Measurements from ENCODE around the gene APLN. TPM values are rescaled to one million over a fixed set of nuclear protein-coding genes. Genes with fewer than 3 reads are reported as not detected.
A peak's percentile ranks its signal among the peaks of the same experiment; 100 is the strongest.

Gene APLN
- total RNA-seq, 1 donor from 2014 or later = 1,492 TPM

DNA sequence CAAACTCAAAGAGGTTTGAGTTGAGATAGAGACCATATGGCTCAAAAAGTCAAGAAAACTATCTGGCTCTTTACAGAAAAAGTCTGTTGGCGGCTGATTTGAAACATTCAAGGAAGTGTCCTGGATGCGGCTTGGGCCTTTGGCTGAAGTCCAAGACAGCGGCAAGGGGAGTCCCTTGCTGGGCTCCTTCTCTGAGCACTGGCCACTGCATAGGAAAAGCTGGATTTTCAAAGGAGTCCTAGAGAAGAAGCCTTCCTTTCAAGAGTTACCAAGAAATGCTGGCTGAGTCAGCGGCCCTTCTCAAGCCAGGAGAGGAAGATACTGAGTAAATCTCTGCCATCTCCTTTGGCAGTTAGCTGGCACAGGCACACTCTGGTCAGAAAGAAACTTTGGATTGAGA lies 12.1 kb downstream of the APLN start:
- no peak for DNase-seq (ENCODE audit: extremely low read depth, low read depth, low spot score)

DNA sequence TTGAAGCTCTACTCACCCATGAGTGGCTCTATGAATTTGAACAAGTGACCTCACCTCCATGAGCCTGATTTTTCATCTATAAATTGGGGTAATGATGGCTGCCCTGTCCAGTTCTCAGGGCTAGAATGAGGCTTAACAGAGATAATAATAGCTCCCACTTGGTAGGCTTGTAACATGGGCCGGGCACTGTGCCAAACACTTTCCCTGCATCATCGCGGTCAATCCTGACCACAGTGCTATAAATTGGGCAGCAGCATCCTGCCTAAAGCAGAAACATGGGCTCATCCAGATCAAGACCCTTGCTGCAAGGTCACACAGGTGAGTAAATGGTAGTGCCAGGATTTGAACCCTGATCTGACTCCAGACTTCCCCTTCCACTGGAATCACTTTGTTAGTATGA lies 12.8 kb downstream of the APLN start:
- no peak for DNase-seq (ENCODE audit: extremely low read depth, low read depth, low spot score)

DNA sequence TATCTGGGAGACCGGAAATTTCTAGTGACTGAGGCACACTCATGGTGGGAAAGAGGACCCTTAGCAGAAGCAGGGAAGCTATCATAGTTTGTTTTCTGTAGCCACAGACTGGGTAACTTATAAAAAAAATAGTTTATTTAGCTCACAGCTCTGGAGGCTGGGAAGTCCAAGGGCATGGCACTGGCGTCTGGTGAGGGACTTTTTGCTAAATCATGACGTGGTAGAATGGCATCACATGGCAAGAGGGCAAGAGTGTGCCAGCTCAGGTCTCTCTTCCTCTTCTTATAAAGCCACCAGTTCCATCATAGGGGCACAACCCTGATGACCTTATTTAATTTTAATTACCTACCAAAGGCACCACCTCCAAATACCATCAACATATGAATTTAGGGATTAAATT lies 13.3 kb downstream of the APLN start:
- no peak for DNase-seq (ENCODE audit: extremely low read depth, low read depth, low spot score)

DNA sequence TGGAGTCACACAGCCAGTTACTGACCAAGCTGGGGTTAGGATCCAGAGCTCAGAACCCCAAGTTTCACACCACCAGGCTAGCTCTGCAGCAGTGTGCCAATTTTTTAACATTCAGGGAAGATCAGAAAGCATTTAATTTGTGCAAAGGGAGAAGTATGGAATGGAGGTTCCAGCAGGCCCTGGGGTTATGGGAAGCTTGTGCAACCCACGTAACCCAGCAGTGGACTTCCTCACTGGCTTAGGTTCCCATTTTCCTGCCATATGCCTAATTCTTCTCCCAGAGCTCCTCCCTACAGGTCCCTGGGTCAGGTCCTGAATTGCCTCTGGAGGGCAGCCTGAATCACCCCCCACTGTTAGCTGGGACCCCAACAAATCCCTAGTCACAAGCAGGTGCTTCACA lies 14.0 kb downstream of the APLN start:
- DNase-seq (ENCODE audit: extremely low read depth, low read depth, low spot score) = no peak

DNA sequence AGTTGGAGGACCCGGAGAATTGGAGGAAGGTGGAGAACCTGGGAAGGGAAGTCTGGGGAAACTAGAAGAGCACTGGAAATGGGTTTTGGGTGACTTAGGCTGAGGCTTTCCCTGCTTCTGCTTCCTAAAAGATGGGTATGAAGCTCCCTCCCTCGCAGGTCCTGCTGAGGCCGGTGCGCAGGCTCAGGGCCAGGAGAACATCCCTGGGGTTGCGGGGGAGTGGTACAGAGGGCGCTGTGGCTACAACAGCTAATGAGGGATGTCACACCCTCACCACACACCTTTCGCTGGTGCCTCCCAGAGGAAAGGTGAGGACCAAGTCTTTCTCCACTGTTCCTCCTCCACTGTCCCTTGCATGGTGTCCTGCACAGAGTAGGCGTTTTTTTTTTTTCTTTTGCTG lies 15.8 kb downstream of the APLN start:
- DNase-seq (ENCODE audit: extremely low read depth, low read depth, low spot score) = no peak

DNA sequence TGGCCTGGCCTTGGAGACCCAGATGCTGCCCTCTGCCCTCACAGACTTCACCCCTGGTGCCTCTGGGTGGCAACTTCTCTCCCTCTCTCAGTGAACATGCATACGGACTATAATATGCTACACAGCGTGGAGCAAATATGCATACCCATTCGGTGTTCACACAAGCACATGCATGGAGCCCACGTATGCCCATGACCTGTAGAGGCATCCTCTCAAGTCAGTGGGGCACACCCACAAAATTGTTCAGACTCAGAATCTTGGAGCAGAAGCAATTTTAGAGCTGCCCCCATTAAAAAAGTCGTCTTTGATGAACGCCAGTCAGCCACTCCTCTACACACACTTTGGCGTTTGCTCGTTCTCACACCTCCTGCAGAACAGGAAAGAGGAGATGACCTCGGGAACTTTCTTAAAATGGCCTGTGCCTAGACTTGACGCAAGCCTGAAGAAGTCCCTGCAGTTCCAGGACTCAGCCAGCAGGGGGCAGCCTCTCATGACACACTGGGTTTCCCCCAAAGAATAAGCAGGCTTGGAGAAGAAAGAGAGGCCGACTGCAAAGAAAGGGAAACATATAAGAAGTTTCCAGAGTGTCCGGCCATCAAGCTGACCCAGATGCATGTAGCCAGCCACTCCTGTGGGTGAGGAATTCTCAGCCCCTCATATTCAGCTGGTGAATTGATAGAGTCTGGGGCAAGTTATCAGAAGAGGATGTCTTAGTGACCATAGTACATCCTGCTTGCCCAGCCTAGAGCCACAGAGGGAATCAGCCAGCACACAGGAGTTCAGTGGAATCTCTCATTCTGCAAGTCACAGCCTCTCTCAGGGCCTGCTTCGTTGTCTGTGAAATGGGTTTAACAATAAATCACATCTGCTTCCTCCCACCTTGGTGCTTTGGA lies 17.3 kb downstream of the APLN start:
- DNase-seq (ENCODE audit: extremely low read depth, low read depth, low spot score) = no peak

DNA sequence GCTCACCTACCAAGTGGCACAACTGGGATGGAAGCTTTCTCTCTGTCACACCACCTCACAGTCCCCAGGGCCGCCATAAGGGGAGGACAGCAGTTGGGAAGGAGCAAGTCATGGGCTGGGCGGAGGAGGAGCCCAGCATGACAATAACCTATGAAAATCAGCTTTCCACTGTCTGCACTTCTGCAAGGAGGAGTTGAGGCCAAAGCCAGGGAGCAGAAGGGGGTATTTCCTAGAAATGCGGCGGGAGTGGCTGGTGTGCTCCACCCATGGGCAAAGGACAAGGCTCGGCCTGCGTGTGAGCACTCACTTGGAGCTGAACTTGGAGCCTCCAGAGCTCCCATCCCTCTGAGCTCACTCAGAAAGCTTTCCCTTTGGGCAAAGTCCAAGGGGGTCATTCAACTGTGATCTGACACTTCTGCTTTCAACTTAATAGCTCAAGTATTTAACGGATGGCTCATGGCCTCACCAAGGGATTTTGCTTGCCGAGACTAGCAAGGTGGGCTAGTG lies 18.5 kb downstream of the APLN start:
- no peak for DNase-seq (ENCODE audit: extremely low read depth, low read depth, low spot score)

DNA sequence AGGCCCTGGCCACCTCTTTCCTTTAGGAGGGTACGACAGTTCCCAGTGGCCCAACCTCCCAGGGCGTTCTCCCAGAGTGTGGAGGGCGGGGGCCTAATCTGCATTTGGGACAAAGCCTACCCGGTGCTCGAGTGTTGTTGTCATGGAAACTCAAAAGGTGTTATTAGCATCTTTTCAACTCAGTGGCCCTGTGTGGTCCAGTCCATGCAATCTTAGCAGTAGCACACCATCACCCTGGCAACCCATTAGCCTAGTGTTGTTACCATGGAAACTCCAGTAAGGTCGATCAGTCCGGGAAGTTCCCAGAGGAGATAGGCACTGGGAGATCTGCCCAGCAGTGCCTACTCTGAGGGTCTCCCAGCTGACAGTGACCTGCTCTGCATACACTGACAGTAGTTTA lies 20.2 kb downstream of the APLN start:
- DNase-seq (ENCODE audit: extremely low read depth, low read depth, low spot score) = no peak

DNA sequence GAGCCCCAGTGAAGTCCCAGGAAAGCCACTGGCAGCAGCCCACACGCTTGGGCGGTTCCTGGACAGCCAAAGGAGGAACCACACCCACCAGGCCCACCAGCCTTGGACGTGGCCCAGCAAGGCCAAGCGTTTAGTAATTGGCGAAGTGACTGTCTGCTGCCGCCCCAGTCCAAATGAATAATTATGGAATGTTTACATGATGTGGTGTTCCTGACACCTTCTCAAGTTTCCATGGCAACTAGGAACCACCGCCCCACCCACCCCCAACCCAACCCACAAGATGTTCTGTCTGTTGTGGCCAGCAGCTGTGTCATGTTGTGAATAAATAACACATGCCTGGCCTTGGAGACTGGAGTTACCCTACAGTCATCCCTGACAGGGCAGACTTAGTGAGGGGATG lies 22.3 kb downstream of the APLN start:
- DNase-seq (ENCODE audit: extremely low read depth, low read depth, low spot score) = no peak

DNA sequence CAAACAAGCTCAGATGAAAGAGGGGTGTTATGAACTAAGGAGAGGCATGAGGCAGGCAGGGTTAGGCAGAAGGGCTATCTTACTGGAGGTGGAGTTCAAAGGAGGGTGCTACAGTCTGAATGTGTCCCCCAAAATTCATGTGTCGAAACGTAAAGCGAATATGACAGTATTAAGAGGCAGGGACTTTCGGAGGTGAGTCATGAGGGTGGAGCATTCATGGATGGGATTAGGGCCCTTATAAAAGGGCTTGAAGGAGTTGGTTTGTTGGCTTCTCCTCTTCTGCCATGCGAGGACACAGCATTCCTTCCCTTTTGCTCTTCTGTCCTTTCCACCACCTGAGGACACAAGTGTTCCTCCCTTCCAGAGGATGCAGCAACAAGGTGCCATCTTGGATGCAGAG lies 22.9 kb downstream of the APLN start:
- DNase-seq (ENCODE audit: extremely low read depth, low read depth, low spot score) = no peak

DNA sequence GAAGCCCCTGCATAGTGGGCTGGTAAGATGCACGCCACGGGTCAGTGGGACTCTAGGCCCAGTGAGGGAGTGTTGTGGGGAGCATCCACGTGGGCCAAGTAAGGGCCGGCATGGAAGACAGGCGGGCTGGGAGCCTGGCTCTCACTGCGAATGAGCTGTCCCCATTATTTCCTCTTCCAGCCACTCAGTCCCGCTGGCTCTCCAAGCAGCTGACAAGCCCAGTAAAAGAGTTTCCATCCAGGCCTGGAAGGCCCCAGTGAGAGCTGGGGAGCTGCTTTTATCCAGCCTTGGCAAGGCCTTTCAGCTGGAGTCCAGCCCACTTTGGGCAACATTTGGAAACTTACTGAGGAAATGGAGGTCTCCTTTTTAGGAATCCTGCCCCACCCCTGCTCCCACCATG lies 24.9 kb downstream of the APLN start:
- DNase-seq (ENCODE audit: extremely low read depth, low read depth, low spot score) = no peak

DNA sequence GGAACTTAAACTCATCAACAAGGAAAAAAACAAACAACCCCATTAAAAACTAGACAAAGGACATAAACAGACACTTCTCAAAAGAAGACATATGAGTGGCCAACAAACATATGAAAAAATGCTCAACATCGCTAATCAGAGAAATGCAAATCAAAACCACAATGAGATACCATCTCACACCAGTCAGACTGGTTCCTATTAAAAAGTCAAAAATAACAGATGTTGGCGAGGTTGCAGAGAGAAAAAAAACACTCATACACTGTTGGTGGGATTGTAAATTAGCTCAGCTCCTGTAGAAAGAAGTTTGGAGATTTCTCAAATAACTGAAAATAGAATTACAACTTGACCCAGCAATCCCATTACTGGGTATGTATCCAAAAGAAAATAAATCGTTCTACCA lies 28.7 kb downstream of the APLN start:
- no peak for DNase-seq (ENCODE audit: extremely low read depth, low read depth, low spot score)

DNA sequence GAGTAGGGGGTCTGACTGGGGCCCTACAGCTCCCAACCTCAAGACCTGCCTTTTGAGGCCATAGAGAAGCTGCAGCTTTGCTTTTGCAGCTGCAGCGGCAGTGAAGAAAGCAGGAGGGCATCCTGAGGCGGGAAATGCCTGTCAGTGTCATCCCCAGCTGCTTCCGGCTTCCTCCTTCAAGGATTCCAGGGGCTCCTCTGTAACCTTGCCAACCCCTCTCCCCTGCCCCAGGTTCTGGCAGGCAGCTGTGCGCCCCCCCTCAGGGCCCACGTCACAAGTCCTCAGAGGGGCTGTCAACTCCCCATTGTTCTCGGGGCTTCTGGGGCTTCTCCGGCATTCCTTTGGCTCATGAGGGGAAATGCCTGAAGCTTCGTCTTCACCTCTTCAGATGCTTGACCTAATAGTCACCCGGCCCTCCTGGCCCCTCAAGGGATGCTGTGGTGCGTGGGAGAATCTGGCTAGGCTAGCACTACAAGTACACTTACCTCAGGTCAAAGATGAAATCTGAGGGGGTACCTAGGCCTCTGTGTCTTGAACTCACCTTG lies 31.9 kb downstream of the APLN start:
- DNase-seq (ENCODE audit: extremely low read depth, low read depth, low spot score) = peak; percentile 72

DNA sequence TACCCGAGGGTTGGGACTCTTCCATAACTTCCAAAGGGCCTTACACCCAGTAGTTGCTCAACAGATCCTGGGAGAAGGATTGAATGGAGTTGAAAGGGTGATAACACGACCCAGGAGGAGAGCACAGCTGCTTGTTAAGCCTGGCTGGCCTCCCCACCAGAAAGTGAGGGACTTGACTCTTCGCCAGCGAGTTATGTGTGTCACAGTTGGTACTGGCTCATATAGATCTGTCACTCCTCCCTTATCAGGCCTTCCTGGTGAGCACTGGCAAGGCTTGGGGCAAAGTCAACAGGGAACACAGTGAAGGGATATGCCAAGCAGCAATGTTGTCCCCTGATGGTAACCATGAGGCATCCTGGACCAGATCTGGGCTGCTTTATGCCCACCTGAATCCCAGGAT lies 35.8 kb downstream of the APLN start:
- DNase-seq (ENCODE audit: extremely low read depth, low read depth, low spot score) = no peak

DNA sequence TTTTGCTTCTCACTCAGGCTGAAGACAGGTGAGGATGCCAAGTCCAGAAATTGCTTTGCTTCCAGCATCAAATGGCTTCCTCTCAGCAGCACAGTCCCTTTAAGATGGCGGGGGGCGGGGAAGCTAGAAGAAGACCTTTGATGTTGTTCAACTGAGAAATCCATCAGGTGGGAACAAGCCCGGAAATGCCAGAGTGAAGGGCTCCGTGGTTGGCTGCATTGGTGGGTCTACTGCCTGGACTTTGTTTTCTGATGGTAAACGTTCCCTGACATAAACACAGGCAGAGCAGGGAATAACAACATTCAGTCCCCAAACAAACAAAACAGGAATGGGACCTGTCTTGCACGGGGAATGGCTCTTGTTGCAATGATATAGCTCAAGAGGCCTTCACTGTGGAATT lies 37.3 kb downstream of the APLN start:
- no peak for DNase-seq (ENCODE audit: extremely low read depth, low read depth, low spot score)

DNA sequence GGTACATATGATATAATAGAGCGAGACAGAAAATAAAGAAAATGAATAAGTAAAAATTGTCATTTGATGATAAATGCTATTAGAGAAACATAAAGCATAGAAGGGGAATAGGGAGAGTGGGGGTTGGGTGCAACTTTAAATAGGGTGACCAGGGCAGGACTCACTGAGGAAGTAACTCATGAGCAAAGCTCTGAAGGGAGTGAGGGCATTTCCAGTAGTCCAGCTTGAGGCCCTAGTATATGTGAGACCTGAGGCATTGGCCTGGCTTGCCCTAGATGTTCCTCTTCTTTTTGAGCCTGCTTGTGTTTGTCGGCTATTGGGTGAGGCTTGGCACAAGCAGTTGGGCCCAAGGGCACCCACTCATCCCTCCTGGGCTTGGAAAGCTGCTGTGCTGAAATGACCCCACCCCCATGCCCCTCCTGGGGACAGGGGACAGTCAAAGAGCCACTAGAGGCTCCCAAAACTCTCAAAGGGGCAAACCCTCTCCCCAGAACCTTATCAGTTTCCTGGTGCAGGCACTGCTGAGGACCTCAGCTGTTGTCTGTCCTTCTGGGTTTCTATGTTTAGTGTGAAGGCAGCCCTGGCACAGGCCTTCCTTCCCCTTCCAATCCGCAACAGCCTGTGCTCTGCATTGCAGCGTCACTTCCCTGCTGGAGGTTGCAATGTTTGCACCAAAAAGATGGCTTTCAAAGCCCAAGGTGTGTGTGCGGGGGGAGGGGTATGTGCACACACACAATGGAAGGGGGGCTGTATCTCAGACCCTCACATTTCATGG lies 40.1 kb downstream of the APLN start:
- DNase-seq (ENCODE audit: extremely low read depth, low read depth, low spot score) = no peak

DNA sequence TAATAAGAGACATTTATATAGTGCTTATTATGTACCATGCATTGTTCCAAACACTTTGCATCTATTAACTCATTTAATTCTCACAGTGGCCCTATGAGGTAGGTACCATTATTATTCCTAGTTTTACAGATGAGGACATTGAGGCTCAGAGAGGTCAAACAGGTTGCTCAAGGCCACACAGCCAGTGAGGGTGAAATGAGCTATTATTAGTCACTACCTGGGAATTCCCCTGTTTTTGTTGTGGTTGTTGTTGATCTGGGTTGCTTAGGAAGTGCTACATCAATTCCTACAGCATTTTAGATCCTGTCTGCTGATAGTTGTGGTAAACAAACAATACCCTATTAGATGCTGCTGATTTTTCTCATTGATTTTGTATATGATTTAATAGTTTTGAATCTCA lies 41.2 kb downstream of the APLN start:
- DNase-seq (ENCODE audit: extremely low read depth, low read depth, low spot score) = no peak

DNA sequence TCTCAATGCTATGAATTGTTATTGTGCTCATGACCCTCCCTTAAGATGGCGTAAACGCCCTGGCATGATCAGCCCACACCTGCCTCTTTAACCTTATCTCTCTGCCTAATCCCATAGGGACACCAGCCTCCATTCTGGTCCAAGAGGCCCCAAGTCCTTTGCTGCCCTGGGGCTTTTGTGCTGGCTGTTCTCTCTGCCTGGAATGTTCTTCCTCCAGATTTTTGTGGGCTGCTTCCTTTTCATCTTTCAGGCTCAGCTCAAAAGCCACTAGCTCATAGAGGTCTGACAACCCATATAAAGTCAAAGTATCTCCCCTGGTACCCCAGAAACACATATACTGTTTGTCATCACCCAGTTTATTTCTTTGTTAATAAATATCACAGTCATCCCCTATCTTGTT lies 42.4 kb downstream of the APLN start:
- no peak for DNase-seq (ENCODE audit: extremely low read depth, low read depth, low spot score)

DNA sequence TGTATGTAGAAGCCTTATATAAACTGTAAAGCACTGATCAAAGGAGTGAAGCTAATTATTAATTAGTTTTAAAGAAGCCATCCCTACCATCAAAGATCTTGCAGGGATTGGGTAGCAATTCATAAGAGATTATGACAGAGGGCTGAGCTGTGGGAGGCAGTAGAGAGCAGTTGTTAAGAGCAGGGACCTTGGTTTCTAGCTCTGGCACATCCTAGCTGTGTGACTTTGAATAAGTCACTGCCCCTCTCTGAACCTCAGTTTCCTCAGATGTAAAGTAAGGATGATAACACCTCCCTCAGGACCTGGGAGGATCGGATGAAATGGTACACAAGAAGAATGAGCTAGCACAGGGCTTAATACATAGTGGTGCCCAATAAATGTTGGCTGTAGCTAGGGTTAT lies 45.4 kb downstream of the APLN start:
- no peak for DNase-seq (ENCODE audit: extremely low read depth, low read depth, low spot score)

DNA sequence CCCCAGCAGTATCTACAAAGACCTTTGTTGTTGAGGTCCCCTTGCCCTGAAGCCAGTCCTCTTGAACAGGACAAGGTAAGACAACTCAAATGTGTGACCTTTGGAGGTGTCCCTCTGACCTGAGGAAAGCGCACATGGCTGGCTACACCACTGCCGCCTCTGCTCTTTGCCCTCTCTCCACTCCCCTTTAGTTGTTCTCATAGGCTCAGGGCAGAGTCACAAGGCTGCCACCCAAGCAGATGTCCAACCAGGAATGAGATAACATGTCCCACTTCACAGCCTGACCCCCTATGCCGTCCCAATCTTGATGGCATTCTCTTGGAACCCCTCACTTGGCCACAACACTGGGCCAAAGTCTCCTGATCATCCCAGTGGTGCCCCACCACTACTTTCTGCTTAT lies 46.3 kb downstream of the APLN start:
- DNase-seq (ENCODE audit: extremely low read depth, low read depth, low spot score) = no peak

DNA sequence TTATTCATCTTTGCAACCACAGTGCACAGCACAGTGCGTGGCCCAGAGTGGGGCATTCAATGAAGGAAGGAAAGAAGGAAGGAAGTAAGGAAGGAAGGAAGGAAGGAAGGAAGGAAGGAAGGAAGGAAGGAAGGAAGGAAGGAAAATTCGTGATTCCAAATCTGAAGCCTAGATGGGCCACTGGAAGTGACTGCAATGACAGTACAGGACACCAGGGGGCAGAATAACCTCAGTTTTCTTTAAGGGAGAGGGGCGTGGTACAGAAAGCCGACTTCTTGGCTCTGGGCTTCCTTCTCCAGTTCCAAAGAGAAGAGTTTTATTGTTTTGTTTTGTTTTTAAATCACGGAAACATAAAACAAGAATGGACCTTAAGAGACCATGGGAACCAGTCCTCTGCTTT lies 47.8 kb downstream of the APLN start:
- peak; percentile 47 for DNase-seq (ENCODE audit: extremely low read depth, low read depth, low spot score)

DNA sequence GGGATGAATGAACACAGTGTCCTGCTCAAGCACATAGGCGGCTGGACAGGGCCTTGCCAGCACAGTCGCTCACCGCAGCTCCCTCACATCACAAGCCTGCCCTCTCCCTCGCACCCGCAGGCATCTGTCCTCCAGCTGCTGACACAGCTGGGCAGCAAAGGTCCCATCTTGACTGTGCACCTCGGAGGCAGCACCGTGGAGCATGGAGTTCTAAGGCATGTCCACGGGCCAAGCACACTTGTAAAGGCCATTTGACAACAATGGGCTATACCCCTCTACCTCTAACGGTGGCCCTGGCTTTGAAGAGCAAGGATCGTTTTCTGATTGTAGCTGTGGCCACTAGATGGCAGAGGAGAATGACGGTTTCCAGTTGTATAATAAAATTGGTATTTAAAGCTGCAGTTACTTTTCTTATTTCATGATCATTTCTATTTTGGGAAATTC lies 53.8 kb downstream of the APLN start:
- DNase-seq (ENCODE audit: extremely low read depth, low read depth, low spot score) = no peak
